Colonic mucosa (tissue), 4 donors: ENCODE measurements around the gene MOB3A. TPM values are rescaled to one million over a fixed set of nuclear protein-coding genes. Genes with fewer than 3 reads are reported as not detected.
"Not testable (repeated sequence)": the region's sequence is repeated elsewhere in the genome, so short reads cannot be mapped to it uniquely, and the experiment has no call there.

ENCODE experiments used
- DNase-seq: peaks from one replicate; pipeline ENCODE4 v3.0.0-alpha.2; 2020
- H3K27ac ChIP-seq: fragments of 200-600 bp; one replicate; pipeline ENCODE4 v1.8.0; 2021
- H3K27me3 ChIP-seq: fragments of 200-600 bp; one replicate; pipeline ENCODE4 v1.8.0; 2021
- H3K36me3 ChIP-seq: fragments of 200-600 bp; one replicate; pipeline ENCODE4 v1.8.0; 2021
- H3K4me1 ChIP-seq: fragments of 200-600 bp; one replicate; pipeline ENCODE4 v1.8.0; 2021; ENCODE audit warnings: mild to moderate bottlenecking
- H3K4me3 ChIP-seq: fragments of 200-600 bp; one replicate; pipeline ENCODE4 v1.8.0; 2021
- H3K9ac ChIP-seq, 2 donors: one replicate each; pipeline ENCODE4 v1.7.0; 2013; ENCODE audit warnings: control low read depth in 2 of 2, low read depth in 2 of 2, low read length in 2 of 2
- H3K9me3 ChIP-seq: fragments of 200-600 bp; one replicate; pipeline ENCODE4 v1.8.0; 2021
- intact Hi-C: fragments of 100-400 bp; cut with DNase I; formaldehyde crosslinking; loops from one replicate; pipeline ENCODE4 v1.14.1; 2022
- total RNA-seq, 2 donors: library from RNA; stranded (reverse); fragmentation: NEBNext Ultra II Directional in 1 of 2; extraction: Animal tissue kit (Norgen Biotek cat#: 25700) in 1 of 2; gene quantifications; one replicate each; pipeline ENCODE4 v1.2.1, GENCODE V29; 2021
- TF ChIP-seq, protein P1 (sequence below): fragments of 200-600 bp; IDR thresholded peaks from one replicate; pipeline ENCODE4 v1.8.0; 2022; ENCODE audit warnings: antibody characterized with exemption, mild to moderate bottlenecking
- donor health status: healthy.
- donor health status: DM: no; HTN: no; CAD: no.
- donor health status: DM: no; HTN: no; CAD: no.

Gene MOB3A
- total RNA-seq, 2 donors from 2014 or later: 40.0 to 40.5 TPM

DNA sequence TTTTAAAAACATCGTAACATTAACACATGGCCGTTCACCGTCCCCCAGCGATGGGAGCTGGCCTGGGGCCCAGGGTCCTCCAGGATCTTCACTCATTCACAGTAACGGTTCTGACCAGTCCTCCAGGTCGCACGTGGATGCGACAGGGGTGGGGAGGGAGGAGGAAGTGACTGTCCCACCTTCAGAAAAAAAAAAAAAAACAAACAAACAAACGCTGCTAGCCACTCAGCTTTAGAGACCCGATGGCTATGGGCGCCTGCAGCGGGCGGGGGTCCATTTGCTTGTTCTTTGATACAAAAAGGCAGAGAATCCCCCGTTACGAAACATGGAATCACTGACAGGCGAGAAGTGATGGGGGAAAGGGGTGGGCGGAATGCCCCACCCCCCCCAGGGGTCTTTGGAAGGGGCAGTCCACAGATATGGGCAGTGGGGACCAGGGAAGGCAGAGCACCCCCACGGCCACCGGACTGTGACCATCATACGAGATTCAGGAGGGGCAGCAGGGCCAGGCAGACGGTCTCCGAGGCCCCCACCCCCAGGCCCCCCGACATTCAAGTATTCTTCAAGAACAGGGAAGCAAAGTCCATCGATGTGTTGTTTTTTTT, 58.4 kb downstream of the MOB3A start:
- DNase-seq: no peak
- no peak overlapping the region for H3K4me3 ChIP-seq
- no peak overlapping the region for H3K9ac ChIP-seq
- H3K27ac ChIP-seq: no peak overlapping the region
- H3K9me3 ChIP-seq: peaks cover 3% of the 10 kb centered on the region
- intact Hi-C loops: no loop called here
- TF ChIP-seq, protein P1, sequence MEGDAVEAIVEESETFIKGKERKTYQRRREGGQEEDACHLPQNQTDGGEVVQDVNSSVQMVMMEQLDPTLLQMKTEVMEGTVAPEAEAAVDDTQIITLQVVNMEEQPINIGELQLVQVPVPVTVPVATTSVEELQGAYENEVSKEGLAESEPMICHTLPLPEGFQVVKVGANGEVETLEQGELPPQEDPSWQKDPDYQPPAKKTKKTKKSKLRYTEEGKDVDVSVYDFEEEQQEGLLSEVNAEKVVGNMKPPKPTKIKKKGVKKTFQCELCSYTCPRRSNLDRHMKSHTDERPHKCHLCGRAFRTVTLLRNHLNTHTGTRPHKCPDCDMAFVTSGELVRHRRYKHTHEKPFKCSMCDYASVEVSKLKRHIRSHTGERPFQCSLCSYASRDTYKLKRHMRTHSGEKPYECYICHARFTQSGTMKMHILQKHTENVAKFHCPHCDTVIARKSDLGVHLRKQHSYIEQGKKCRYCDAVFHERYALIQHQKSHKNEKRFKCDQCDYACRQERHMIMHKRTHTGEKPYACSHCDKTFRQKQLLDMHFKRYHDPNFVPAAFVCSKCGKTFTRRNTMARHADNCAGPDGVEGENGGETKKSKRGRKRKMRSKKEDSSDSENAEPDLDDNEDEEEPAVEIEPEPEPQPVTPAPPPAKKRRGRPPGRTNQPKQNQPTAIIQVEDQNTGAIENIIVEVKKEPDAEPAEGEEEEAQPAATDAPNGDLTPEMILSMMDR: no peak
- peaks cover 14% of the 10 kb centered on the region for H3K4me1 ChIP-seq
- no peaks in the 10 kb centered on the region for H3K27me3 ChIP-seq
- H3K36me3 ChIP-seq: peaks cover 27% of the 10 kb centered on the region

DNA sequence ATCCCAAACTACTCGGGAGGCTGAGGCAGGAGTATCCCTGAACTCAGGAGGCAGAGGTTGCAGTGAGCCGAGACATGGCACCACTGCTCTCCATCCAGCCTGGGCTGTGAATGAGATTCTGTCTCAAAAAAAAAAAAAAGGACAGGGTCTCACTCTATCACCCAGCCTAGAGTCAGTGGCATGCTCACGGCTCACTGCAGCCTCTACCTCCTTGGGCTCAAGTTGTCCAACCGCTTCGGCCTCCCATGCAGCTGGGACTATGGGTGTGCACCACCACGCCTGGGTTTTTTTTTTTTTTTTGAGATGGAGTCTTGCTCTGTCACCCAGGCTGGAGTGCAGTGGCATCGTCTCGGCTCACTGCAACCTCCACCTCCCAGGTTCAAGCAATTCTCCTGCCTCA, 59.7 kb downstream of the MOB3A start:
- intact Hi-C loops: no loop called here
- Histone ChIP-seq H3K4me3 (no peak overlapping the region), H3K9ac (no peak overlapping the region), H3K27ac (no peak overlapping the region), H3K36me3 (peaks cover 27% of the 10 kb centered on the region), H3K9me3 (peaks cover 3% of the 10 kb centered on the region), H3K4me1 (peaks cover 14% of the 10 kb centered on the region), H3K27me3 (no peaks in the 10 kb centered on the region)
- TF ChIP-seq, protein P1: no peak
- no peak for DNase-seq

DNA sequence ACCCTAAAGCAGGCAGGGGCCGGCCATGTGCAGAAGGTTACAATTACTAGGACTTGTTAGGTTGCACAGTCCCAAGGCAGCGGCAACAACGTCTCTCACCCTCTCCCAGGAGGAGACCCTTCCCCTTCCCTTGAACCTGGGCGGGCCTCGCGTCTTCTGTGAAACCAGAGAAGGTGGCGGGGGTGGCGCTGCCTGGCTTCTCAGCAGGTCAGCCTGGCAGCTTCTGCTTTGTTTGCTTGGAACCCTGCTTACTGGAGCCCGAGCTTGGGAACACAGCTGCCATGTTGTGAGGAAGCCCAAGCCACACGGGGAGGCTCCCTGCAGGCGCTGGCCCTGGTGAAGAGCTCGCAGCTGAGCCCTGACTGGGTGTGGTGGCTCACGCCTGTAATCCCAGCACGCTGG, 60.5 kb downstream of the MOB3A start:
- no peak for DNase-seq
- H3K27ac ChIP-seq: no peak overlapping the region

DNA sequence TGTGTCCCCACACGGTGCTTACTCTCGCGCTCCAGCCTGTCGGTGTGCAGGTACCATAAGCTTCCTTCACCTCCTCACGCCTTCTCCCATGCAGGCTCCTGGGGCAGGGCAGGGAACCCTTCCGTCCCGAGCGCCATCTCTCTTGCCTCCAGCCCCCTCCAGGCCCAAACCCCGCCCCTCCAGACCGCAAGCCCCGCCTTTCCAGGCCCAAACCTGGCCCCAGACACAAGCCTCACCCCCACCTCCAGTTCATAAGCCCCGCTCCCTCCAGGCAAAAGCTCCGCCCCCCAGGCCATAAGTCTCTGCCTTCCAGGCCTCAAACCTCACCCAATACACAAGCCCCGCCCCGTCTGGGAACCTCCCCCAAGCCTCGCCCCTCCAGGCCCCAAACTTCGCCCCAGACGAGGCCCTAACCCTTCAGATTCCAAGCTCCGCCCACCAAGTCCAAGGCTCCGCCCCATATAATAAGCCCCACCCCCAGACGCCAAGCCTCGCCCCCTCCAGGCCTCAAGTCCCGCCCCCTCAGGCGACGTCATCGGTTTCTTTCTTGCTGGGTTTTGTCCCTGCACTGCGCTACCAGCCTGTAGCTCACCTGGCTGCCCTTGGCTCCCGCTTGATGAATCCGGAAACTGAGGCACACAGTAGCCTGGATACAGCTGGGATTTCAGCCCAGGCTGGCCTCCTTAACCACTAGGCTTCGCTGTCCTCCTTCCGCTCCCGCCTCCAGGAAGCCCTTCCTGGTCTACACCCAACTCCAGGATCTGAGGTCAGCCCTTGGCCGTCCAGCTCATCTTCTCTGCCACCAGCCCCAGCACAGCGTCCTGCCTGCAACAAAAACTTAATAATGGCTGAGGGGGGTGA, 61.2 kb downstream of the MOB3A start:
- peak; percentile 91 for DNase-seq
- no peak overlapping the region for H3K9ac ChIP-seq
- no peak overlapping the region for H3K4me3 ChIP-seq
- H3K9me3 ChIP-seq: peaks cover 3% of the 10 kb centered on the region
- intact Hi-C loops: no loop called here
- H3K36me3 ChIP-seq: peaks cover 16% of the 10 kb centered on the region
- H3K4me1 ChIP-seq: peaks cover 9% of the 10 kb centered on the region
- no peaks in the 10 kb centered on the region for H3K27me3 ChIP-seq
- TF ChIP-seq, protein P1: no peak
- H3K27ac ChIP-seq: peak overlapping the region; percentile 47

More for the DNA sequence above, 60.5 kb downstream of the MOB3A start:
- Histone ChIP-seq H3K9ac (no peak overlapping the region), H3K36me3 (peaks cover 23% of the 10 kb centered on the region), H3K9me3 (peaks cover 3% of the 10 kb centered on the region), H3K27me3 (no peaks in the 10 kb centered on the region), H3K4me1 (peaks cover 9% of the 10 kb centered on the region), H3K4me3 (no peak overlapping the region)
- TF ChIP-seq, protein P1: no peak
- intact Hi-C loops: no loop called here

DNA sequence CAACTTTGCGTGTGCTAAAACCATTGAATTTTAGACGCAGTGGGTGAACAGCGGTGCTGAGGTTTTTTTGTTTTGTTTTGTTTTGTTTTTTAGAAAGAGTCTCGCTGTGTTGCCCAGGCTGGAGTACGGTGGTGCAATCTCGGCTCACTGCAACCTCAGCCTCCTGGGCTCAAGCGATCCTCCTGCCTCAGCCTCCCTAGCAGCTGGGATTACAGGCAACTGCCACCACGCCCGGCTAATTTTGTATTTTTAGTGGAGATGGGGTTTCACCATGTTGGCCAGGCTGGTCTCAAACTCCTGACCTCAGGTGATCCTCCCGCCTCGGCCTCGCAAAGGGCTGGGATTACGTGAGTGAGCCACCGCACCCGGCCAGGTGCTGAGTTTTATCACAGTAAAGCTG, 61.9 kb downstream of the MOB3A start:
- H3K9me3 ChIP-seq, H3K9ac ChIP-seq, H3K4me3 ChIP-seq, H3K27me3 ChIP-seq, H3K4me1 ChIP-seq, DNase-seq, intact Hi-C loops: not testable (repeated sequence)
- Histone ChIP-seq H3K27ac (peak overlapping the region; percentile 47), H3K36me3 (peaks cover 10% of the 10 kb centered on the region)

DNA sequence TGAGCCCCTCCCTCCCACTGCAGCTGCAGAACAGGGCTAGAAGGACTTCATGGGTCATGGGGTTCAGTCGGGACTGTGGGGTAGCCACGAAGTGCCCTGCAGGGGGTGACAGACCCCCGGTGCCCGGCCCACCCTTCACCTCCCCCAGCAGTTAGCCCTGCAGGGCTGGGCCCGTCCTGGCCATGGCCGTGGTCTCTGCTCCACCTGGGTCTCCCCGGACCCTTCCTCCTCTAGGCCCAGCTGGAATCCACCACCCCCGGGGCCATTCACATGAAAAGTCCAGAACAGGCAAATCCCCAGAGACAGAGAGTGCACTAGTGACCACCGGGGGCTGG, 62.3 kb downstream of the MOB3A start:
- no peak for DNase-seq
- Histone ChIP-seq H3K27ac (no peak overlapping the region), H3K9ac (no peak overlapping the region), H3K36me3 (peaks cover 5% of the 10 kb centered on the region), H3K9me3 (peaks cover 3% of the 10 kb centered on the region), H3K4me3 (no peak overlapping the region), H3K27me3 (no peaks in the 10 kb centered on the region), H3K4me1 (peaks cover 9% of the 10 kb centered on the region)
- TF ChIP-seq, protein P1: no peak
- intact Hi-C loops: no loop called here
